Parathyroid adenoma (tissue), 2 donors: ENCODE results near the gene TAF9B.
A peak's percentile ranks its signal among the peaks of the same experiment; 100 is the strongest.

Experiments
- H2AFZ ChIP-seq: fragments of 300-600 bp; sonication (generic); one replicate; pipeline ENCODE4 v1.7.0; 2017; ENCODE audit warnings: antibody characterized with exemption, mild to moderate bottlenecking
- H3K27ac ChIP-seq: fragments of 300-600 bp; sonication (generic); one replicate; pipeline ENCODE4 v1.7.0; 2017
- H3K27me3 ChIP-seq: fragments of 300-600 bp; sonication (generic); one replicate; pipeline ENCODE4 v1.7.0; 2017; ENCODE audit warnings: low read length; ENCODE audit not compliant: control insufficient read depth, insufficient read depth
- H3K36me3 ChIP-seq: fragments of 300-600 bp; sonication (generic); one replicate; pipeline ENCODE4 v1.7.0; 2017; ENCODE audit warnings: low read length; ENCODE audit not compliant: control insufficient read depth, insufficient read depth
- H3K4me1 ChIP-seq: fragments of 300-600 bp; sonication (generic); one replicate; pipeline ENCODE4 v1.7.0; 2017; ENCODE audit warnings: control low read depth
- H3K4me2 ChIP-seq: fragments of 300-600 bp; sonication (generic); one replicate; pipeline ENCODE4 v1.7.0; 2017; ENCODE audit warnings: low read length
- H3K4me3 ChIP-seq: fragments of 300-600 bp; sonication (generic); one replicate; pipeline ENCODE4 v1.7.0; 2017; ENCODE audit warnings: low read depth, low read length
- H3K79me2 ChIP-seq: fragments of 300-600 bp; sonication (generic); one replicate; pipeline ENCODE4 v1.7.0; 2017; ENCODE audit warnings: control low read depth
- H3K9ac ChIP-seq: fragments of 300-600 bp; sonication (generic); one replicate; pipeline ENCODE4 v1.7.0; 2017; ENCODE audit warnings: mild to moderate bottlenecking
- H3K9me3 ChIP-seq: fragments of 300-600 bp; sonication (generic); one replicate; pipeline ENCODE4 v1.7.0; 2017; ENCODE audit warnings: low read length; ENCODE audit not compliant: control insufficient read depth
- TF ChIP-seq, protein P1 (sequence below): fragments of 300-600 bp; sonication (generic); IDR thresholded peaks from one replicate; pipeline ENCODE4 v1.7.0; 2017; ENCODE audit warnings: antibody characterized with exemption, mild to moderate bottlenecking
- donor health status: primary hyperparathyroidism.

The TAF9B gene, protein sequence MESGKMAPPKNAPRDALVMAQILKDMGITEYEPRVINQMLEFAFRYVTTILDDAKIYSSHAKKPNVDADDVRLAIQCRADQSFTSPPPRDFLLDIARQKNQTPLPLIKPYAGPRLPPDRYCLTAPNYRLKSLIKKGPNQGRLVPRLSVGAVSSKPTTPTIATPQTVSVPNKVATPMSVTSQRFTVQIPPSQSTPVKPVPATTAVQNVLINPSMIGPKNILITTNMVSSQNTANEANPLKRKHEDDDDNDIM

DNA sequence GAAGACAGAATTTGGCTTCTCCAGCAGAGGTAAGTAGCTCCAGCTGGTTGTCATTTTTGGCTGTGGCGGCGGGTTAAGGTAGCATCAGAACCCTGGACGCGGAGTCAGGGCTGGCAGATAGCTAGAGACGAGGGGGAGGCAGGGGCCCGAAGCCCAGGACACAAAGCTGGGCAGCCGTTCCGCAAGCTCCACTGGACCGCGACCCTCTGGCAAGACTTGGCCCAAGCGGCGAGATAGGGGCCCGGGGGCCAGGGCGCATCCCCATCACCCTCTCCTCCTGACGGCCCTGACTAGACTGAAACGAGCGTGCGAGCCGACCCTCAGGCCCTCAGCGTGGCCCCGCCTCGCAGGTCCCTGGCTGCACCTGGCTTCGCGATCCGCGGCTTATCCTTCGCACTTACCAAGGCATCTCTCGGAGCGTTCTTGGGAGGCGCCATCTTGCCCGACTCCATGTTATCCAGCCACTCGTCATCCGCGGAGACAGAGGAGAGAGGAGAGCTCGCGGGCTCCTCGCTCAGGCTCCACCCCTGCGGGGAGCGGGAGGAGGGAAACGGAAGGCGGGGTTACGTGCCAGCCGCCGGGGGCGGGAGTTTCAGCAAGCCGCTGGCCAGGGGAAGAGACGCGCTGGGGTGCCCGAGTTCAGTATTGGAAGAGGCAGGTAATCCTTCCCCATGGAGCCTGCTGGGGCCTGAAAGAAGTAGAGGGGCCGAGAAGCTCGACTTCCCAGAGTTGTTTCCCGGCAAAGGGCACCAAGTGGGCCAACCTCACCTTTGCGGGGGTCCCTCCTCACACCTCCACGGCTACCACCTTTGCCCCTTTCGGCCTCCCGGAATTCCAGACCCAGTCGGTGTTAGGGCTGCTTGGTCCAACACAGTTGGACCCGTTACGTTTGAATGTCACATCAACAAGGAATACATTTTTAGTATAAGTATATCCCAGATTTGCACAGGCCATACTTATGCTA lies at the start of gene TAF9B:
Gene TAF9B, minus strand, starts transcription at position 491 of the 964 bp plus-strand sequence. Its CDS starts 39 bp downstream, at position 452.
- no peaks in the 10 kb centered on the region for H3K4me1 ChIP-seq
- H3K9ac ChIP-seq = peak within 1 kb of the TSS; percentile 37
- H3K79me2 ChIP-seq = no peaks in the 10 kb centered on the region
- H3K4me3 ChIP-seq = peak within 1 kb of the TSS; percentile 65
- peak within 1 kb of the TSS; percentile 89 for H3K27ac ChIP-seq
- H3K27me3 ChIP-seq = no peaks in the 10 kb centered on the region
- H3K36me3 ChIP-seq = no peaks in the 10 kb centered on the region
- H3K9me3 ChIP-seq = no peaks in the 10 kb centered on the region
- peak within 1 kb of the TSS; percentile 74 for H3K4me2 ChIP-seq
- H2AFZ ChIP-seq = peak within 1 kb of the TSS; percentile 83
- TF ChIP-seq, protein P1, sequence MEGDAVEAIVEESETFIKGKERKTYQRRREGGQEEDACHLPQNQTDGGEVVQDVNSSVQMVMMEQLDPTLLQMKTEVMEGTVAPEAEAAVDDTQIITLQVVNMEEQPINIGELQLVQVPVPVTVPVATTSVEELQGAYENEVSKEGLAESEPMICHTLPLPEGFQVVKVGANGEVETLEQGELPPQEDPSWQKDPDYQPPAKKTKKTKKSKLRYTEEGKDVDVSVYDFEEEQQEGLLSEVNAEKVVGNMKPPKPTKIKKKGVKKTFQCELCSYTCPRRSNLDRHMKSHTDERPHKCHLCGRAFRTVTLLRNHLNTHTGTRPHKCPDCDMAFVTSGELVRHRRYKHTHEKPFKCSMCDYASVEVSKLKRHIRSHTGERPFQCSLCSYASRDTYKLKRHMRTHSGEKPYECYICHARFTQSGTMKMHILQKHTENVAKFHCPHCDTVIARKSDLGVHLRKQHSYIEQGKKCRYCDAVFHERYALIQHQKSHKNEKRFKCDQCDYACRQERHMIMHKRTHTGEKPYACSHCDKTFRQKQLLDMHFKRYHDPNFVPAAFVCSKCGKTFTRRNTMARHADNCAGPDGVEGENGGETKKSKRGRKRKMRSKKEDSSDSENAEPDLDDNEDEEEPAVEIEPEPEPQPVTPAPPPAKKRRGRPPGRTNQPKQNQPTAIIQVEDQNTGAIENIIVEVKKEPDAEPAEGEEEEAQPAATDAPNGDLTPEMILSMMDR = no peak

DNA sequence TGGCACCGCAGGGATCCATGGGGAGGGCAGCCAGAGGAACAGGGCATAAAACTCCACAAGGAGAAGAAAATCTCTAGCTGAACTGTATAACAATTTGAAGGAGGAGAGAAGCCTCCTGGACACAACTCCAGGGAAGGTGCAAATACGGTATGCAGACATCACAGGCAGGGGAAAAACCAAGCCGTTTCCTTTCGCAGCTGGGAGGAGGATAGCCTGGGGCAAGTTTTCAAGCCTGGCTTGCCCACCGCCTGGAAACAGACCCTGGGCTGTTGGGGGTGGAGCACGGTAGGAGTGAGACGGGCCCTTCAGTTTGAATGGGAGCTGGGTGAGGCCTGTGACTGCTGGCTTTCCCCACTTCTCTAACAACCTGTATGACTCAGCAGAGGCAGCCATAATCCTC lies 43.4 kb upstream of the TAF9B start:
- Histone ChIP-seq H3K4me3 (no peak overlapping the region), H3K27me3 (no peaks in the 10 kb centered on the region), H3K79me2 (no peaks in the 10 kb centered on the region), H3K27ac (no peak overlapping the region), H3K4me1 (no peaks in the 10 kb centered on the region), H3K36me3 (no peaks in the 10 kb centered on the region), H3K4me2 (no peak overlapping the region), H2AFZ (no peak overlapping the region), H3K9ac (no peak overlapping the region), H3K9me3 (no peaks in the 10 kb centered on the region)
- TF ChIP-seq, protein P1 = no peak

- Histone ChIP-seq H3K4me3 (no peak overlapping the region), H3K36me3 (no peaks in the 10 kb centered on the region), H3K27ac (no peak overlapping the region), H3K9me3 (no peaks in the 10 kb centered on the region), H3K79me2 (no peaks in the 10 kb centered on the region), H3K4me1 (no peaks in the 10 kb centered on the region), H3K9ac (no peak overlapping the region), H3K4me2 (no peak overlapping the region), H2AFZ (no peak overlapping the region), H3K27me3 (no peaks in the 10 kb centered on the region)
- TF ChIP-seq, protein P1 = no peak
These were observed 41.9 kb upstream of the TAF9B start for GRCh38 chrX:78181307-78181706.

DNA sequence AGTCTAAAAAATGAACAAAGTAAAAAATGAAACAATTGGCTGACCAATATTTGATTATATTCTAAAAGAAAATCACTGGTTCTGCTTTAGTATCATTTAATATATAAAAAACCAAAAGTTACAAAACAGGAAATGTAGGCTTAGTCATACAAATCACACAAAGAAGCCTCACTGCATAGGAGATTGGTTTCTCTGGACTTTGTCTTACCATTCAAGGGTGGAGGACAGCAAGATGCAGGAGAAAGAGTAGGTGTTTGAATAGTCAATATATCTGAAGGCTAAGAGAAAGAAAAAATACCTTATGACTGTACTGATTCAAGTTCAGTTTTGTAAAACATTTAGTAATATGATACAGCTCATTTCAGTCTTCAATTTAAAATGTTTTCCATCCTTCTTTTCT lies 28.6 kb upstream of the TAF9B start:
- Histone ChIP-seq H3K9me3 (no peaks in the 10 kb centered on the region), H3K4me1 (no peaks in the 10 kb centered on the region), H3K4me2 (no peak overlapping the region), H2AFZ (no peak overlapping the region), H3K27ac (no peak overlapping the region), H3K4me3 (no peak overlapping the region), H3K79me2 (no peaks in the 10 kb centered on the region), H3K36me3 (no peaks in the 10 kb centered on the region), H3K9ac (no peak overlapping the region), H3K27me3 (no peaks in the 10 kb centered on the region)
- TF ChIP-seq, protein P1 = no peak
